Hepatocyte (in vitro differentiated cells): ENCODE results near the gene DDR2.

Experiments used
- EZH2 ChIP-seq: fragments of 200-600 bp; sonication (generic); IDR thresholded peaks from 2 replicates; pipeline ENCODE4 v1.6.1; 2016; ENCODE audit warnings: antibody characterized with exemption, mild to moderate bottlenecking, borderline replicate concordance
- EZH2phosphoT487 ChIP-seq: fragments of 200-600 bp; sonication (generic); IDR thresholded peaks from one replicate; pipeline ENCODE4 v1.6.1; 2018; ENCODE audit warnings: antibody characterized with exemption, mild to moderate bottlenecking, low read depth, moderate library complexity; ENCODE audit not compliant: unreplicated experiment, severe bottlenecking
- TF ChIP-seq, protein P1 (sequence below): fragments of 200-600 bp; sonication (generic); IDR thresholded peaks from 2 replicates; pipeline ENCODE4 v1.5.1; 2016; ENCODE audit warnings: antibody characterized with exemption, mild to moderate bottlenecking; ENCODE audit not compliant: poor library complexity

DNA sequence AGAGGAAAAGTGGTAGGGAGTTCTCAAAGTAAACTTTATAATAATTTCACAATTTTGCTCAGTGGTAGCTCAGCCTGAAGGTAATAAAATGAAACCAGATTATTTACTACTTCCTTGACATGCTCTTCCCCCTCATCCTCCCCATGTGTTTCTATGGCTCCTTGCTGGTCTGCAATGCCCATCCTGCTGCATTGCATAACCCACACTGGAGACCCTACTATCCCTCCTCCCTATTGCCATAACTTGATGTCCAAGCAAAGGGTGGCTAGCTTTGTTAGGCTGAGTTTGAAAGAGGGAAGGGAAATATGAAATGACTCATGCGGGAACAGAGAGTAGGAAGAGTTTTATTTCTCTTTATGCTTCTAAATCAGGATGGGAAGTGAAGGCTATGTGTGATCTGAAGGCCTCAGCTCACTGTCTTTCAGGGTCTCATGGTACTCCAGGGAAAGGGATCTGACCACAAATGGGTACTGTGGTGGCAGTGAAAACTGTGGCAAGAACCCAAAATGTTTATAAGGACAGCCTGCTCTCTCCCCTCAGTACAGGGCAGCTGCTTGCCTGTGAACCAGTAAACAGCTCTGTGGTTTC, 121.8 kb downstream of the DDR2 start:
- TF ChIP-seq, protein P1, sequence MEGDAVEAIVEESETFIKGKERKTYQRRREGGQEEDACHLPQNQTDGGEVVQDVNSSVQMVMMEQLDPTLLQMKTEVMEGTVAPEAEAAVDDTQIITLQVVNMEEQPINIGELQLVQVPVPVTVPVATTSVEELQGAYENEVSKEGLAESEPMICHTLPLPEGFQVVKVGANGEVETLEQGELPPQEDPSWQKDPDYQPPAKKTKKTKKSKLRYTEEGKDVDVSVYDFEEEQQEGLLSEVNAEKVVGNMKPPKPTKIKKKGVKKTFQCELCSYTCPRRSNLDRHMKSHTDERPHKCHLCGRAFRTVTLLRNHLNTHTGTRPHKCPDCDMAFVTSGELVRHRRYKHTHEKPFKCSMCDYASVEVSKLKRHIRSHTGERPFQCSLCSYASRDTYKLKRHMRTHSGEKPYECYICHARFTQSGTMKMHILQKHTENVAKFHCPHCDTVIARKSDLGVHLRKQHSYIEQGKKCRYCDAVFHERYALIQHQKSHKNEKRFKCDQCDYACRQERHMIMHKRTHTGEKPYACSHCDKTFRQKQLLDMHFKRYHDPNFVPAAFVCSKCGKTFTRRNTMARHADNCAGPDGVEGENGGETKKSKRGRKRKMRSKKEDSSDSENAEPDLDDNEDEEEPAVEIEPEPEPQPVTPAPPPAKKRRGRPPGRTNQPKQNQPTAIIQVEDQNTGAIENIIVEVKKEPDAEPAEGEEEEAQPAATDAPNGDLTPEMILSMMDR, result no peak
- TF ChIP-seq EZH2phosphoT487, result no peak
- TF ChIP-seq EZH2, result no peak
